Stimulated activated CD4-positive, alpha-beta T cell treated with anti-CD3 and anti-CD28 coated beads, Interleukin-4, amount 100 ng/mL, for 4 hours (primary cell): ENCODE results near the gene GABARAP.

Experiments
- DNase-seq, 2 experiments: peaks; one replicate each; pipeline ENCODE4 v3.0.0-alpha.2; 2020

Gene GABARAP

DNA sequence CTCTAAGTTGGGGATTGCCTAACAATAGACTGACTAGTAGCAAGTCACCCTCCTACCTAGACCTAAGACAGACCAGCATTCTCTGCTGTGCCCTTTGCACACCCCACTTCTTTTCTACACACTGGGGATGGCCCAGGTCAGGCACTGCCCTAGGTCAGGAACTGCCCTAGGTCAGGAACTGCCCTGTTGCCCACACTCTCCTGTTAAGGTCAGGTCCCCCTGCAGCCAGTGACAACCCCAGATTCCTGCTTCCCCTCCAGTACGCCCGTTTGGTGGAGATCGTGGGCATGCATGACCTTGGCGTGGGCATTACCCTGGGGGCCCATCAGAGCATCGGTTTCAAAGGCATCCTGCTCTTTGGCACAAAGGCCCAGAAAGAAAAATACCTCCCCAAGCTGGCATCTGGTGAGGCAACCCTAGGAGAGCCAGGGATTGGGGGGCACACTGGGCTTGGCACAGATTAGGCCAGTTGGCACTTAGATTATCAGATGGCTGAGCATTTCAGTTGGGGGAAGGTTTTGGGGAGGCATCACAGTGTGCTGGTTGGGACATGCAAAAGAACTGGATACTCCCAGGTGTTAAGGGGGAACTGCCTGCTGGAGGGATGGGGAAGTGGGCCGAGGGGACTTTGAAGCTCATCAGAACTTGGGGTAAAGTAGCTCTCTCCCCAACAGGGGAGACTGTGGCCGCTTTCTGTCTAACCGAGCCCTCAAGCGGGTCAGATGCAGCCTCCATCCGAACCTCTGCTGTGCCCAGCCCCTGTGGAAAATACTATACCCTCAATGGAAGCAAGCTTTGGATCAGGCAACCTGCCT is 20.8 kb downstream of the GABARAP start:
- no peak for DNase-seq

DNA sequence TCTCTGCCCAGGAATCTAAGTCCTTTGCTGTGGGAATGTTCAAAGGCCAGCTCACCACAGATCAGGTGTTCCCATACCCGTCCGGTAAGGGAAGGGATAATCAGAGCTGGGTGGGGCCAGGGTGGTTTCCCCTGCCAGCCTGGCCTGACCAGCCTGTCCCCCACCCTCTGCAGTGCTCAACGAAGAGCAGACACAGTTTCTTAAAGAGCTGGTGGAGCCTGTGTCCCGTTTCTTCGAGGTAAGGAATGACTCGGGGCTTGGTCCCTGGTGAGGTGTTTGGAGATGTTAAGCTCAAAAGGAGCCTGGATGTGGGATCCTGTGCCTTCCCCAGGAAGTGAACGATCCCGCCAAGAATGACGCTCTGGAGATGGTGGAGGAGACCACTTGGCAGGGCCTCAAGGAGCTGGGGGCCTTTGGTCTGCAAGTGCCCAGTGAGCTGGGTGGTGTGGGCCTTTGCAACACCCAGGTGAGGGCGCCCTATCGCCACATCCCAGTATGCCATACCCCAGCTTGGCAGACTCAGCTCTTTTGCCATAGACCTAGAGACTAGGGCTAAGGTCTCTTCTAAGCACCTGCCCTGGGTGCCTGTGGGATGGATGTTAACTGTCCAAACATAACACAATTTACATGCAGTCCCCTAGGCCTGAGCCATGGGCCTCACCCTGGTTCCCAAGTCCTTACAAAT is 21.5 kb downstream of the GABARAP start:
- peak; percentile 48 to 55 for DNase-seq

- peak; percentile 71 to 79 for DNase-seq
Observed at GRCh38 chr17:7219812-7220592, 22.2 kb downstream of the GABARAP start, which contains the start of the genes ACADVL and DLG4. Gene ACADVL (plus strand): TSS chr17:7219938. CDS start chr17:7219985, 47 bp downstream. Gene DLG4 (minus strand): TSS chr17:7219836.

DNA sequence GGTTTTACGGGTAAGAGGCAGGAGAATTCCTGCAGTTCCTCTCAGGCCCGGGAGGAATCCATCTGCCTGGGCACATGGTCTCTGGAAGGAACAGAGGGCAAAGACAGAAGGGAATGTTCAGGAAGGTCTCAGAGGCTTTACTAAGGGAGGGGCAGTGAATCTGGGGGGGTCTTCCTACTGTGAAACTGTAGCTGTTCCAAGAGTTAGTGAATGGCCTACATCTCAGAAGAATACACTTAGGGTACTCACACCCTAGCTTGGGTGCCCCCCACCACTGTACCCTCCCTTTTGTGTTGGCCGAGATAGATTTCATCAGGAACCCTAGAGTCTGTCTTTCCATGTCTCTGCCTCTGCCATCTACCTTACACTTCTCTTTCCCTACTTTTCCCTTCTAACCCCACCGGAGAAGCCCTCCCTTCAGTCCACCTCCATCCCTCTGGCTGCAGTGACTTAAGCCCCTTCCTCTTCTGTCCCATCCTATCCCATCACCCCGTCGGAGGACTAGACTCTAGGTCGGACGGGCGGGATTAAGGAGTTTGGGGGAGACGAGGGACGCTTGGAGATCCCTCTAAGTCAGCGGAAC is 22.9 kb downstream of the GABARAP start:
- DNase-seq: no peak

DNA sequence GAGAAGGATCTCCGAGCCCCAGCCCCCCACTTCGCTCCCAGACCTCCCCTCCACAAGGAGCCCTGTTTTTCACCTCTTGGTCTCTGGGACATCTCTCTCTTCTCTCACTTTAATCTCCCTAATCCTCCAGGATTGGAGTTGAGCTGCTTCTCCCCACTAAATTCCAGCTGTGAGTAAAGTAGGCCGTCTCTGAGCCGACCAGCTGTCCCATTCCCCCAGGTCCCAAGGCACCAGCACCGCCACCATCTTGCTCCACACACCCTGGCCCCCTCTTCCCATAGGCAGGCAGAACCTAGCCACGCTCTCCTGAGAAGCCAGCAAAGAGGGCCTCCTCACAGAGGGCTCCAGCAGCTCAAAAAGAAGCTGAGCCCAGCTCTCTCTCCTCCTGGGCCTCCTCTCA is 23.5 kb downstream of the GABARAP start:
- no peak for DNase-seq

DNA sequence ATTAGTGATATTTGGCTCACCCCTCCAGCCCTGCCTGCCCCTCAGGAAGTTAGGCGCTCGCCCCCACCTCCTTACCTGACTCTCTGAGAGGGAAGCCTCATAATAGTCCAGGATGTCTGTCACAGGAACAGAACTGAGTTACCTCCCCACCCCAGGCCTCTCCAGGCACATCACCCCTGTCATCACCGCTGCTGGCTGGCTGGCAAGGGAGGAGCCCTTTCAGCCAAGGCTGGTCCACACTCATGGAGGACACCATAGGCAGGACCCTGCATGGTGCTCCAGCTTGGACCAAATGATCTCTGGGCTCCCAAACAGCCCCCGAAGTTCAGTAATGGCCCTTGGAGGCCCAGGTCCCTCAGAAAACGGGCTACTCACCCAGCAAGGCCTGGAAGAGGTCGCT is 24.1 kb downstream of the GABARAP start:
- DNase-seq: no peak

DNA sequence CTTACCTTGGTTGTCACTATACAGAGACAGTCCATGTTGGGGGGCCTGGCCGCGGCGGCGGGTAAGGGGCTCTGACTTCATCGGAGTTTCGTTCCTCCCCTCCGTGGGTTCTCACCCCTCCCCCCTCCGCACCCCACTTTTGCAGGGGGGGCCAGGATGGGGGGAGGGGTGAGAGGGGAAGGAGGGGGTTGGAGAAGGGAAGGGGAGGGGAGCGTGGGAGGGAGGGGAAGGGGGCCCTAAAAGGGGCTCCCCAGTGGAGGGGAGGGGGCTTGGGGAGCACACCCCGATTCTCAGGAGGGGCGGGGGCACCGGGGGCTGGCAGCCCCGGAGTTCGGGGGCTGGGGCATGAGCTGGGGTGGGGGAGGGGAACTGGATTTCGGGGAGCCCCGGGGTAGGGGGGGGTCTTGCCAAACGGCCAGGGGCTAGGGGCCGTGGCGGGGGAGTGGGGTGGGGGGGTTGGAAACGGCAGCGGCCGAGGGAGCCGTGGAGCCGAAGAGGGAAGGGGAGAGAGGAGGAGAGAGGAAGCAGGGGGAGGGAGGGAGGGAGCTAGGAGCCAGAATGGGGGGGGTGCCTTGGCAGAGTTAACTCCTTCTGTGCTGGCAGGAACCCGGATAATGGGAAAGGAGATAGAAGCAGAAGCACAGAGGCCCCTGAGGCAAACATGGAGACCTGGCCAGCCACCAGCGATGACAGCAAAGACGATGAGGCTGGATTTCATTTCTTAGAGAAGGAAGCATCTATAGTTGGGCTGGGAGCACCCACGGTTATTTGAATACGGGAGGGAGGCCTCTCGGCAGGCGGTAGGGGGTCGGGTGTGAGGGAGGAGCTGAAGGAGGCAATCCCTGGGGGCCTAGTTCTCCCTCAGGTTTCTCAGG is 24.9 kb downstream of the GABARAP start:
- no peak for DNase-seq

- no peak for DNase-seq
Observed at GRCh38 chr17:7216242-7217112, 25.8 kb downstream of the GABARAP start.

- peak in 1 of 2 experiments; percentile 30 for DNase-seq
Observed at GRCh38 chr17:7215652-7216180, 26.5 kb downstream of the GABARAP start.

DNA sequence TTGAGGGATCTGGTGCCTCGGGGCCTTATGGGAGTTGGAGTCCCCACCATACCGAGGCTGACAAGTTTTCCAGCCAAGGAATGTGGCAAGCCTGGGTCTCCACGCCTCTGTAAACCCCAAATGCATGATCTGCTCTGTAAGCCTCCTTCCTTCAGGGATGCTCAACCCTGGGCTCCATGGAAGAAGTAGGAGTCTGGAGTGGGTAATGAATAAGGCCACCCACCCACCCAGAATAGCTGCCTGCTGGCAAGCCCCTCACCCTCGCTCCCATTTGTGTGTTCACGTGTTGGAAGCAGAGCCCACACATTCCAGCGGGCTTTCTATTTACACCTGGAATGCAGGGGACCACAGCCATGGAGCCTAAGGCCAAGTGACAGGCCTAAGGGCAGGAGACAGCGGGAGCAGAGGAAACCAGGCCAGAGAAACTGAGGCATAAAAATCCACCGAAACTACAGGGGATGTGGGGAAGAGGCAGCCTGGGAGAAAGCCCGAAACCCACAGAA is 27.1 kb downstream of the GABARAP start:
- no peak for DNase-seq

DNA sequence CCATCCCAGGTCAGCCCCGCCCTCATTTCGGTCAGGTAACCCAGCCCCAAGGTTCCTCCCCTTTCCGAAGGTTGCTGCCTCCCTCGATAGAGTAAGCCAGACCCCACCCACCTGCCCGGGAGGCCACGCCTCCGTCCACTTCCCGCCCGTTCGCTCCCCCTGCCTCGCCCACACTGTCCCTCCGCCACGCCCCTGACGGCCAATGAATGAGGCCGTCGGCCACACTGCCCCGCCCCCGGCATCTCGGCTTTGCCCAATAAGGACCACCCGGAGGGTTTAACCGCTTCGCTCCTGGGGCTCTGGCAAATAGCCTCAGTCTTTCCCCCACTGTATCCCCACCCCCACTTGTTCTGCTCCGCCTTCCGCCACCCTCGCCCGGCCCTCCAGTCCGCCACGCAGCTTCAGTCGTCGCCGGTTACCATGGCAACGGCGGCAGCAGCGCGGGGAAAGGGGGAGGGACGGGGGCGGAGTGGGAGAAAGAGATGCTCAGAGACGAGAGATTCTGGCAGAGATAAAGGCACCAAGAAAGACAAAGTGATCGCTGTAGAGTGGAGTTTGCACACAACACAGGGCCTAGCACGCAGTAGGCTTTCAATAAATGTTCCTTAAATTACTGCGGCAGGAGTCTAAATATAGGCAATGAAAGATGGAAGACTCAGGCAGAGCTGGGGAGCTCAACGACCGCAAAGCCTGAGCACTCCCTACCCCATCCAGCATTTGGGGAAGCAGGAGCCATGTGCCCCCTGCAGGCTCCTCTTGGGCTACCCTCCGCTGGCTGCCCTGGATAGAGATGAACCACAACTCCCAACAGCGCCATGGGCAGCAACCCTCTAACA is 27.7 kb downstream of the GABARAP start:
- DNase-seq: peak; percentile 99

- no peak for DNase-seq
Observed at GRCh38 chr17:7213895-7214299, 28.4 kb downstream of the GABARAP start.

GRCh38 chr17:7211491-7212273 is 30.6 kb downstream of the GABARAP start:
- no peak for DNase-seq

DNA sequence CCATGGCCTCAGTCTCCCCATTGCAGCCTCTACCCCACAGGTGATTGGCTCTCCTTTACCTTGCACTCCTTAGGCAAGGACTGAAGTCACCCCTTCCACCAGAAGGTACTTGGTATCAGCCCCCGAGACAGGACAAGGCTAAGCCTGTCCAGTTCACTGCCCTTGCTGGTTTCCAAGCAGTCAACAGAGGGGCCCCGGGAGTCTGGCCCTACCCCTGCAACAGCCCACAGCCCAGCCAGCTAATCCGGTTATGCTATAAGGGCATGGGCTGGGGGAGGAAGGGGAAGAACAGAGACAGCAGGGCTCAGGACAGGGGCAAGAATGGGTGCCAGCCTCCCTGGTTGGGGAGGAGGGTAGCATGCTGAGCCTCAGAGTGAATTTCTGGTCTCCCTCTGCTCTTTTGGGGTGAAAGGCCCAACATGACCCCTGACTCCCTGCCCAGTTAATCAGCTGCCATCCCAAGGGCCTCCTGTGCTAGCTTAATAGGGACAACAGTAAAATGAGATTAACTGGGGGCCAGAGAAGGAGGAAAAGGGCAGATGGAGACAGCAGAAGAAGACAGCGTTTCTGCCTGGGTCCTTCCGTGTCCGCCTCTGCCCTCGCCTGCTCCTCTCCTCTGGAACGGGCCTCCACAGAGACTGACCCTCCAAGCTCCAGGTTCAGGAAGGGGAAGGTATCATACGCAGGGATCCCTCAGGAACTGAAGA is 33.3 kb downstream of the GABARAP start:
- no peak for DNase-seq

DNA sequence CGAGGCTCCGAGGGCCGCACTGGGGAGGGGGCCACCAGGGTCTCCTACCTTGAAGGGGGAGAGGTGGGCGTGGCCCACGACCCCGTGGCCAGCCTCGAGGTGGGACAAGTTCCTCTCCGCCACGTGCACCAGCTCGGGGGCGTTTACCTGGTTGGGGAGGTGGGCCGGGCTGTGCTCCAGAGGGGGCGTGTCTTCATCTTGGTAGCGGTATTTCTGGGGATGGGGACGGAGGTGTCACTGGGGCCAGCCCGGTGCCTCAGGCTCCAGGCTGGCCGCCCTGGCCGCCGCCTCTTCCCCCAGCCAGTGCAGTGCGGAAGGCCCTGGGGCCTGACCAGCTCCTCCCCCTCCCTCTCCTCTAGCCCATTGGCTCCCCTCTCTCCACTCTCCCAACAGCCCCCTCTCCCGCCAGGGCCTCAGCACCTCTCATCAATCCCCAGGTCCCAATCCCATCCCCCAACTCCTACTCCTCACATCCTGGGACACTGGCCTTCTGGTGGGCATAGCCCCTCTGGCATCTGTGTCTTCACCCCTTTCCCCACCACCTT is 34.1 kb downstream of the GABARAP start:
- no peak for DNase-seq

DNA sequence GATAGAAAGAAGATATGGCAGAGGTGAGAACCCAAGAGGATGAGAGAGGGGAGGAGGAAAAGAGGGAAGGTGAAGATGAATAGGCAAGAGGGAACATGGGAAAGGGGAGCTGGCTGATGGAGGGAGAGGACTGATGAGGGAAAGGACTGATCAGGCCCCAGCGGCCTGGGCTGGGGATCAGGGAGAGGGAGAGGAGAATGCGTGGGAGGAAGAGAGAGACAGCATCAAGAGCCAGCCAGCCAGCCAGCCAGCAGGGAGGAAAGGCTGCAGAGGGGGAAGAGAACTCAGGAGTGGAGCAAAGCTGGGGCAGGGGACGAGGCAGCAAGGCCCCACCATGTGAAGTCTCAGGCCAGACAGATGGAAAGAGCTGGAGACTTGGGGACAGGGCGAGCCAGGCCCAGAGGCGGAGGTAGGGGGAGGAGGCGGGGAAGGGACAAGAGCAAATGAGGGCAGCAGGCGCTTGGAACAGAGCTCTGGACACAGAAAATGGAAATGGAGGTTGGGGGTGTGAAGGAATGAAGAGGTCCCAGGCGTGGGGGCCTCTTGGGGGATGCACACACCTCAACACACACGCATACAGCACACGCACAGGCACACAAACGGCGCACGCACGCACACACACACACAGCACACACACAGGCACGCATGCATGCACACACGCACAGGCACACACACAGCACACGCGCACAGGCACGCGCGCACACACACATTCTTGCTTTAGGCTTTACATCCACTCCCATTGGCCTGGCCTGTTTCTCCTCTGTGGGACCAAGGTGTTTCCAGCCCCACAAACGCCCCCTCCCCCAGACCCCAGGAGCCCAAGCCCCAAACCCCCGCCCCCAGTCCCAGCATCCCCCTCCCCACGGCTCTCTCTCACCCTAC is 34.9 kb downstream of the GABARAP start:
- no peak for DNase-seq

DNA sequence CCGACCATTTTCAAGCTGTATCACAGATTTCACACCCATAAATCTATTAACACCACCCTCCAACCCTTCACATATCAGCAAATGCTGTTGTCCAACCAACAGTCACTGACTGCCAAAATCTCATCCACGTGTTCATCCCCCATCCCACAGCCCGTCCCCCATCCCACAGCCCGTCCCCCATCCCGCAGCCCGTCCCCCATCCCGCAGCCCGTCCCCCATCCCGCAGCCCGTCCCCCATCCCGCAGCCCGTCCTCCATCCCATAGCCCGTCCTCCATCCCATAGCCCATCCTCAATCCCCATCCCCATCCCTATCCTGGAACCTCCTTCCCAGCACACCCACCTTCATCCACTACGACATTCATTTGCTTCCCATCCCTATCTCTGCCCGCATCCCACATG is 36.7 kb downstream of the GABARAP start:
- DNase-seq: no peak
